Measurements from ENCODE around the gene HTRA2. TPM values are rescaled to one million over a fixed set of nuclear protein-coding genes. Genes with fewer than 3 reads are reported as not detected.
"Not testable (repeated sequence)": the region's sequence is repeated elsewhere in the genome, so short reads cannot be mapped to it uniquely, and the experiment has no call there.

HTRA2 gene
- total and polyA plus RNA-seq, 8 donors, result 8.5 to 24.3 (median 11.3) TPM

- TF ChIP-seq CTCF (IDR thresholded peaks at IDR 0.05), result no peak
- Histone ChIP-seq H3K36me3 (no peaks in the 10 kb centered on the region), H3K9me3 (no peaks in the 10 kb centered on the region), H3K4me1 (no peaks in the 10 kb centered on the region), H3K27ac (no peak overlapping the region), H3K4me3 (no peak overlapping the region), H3K27me3 (no peaks in the 10 kb centered on the region)
- ATAC-seq (no peak), FAIRE-seq (no peak), DNase-seq (no peak)
- WGBS, 2 donors, result 89 to 96% methylated on average over 6 of the region's 6 CpGs
- intact Hi-C loops (cut with DNase I), result no loop called here
Observed at GRCh38 chr2:74556831-74557370, 27.2 kb downstream of the HTRA2 start.

GRCh38 chr2:74558284-74559230 lies 28.8 kb downstream of the HTRA2 start:
- intact Hi-C loops (cut with DNase I), result no loop called here
- Histone ChIP-seq H3K9me3 (no peaks in the 10 kb centered on the region), H3K36me3 (no peaks in the 10 kb centered on the region), H3K4me1 (no peaks in the 10 kb centered on the region), H3K27ac (no peak overlapping the region), H3K4me3 (no peak overlapping the region), H3K27me3 (no peaks in the 10 kb centered on the region)
- 57 to 63% methylated on average over 7 of the region's 7 CpGs for WGBS, 2 donors
- DNase-seq, result no peak
- TF ChIP-seq CTCF (IDR thresholded peaks at IDR 0.05), result no peak
- no peak for ATAC-seq
- FAIRE-seq, result no peak

- FAIRE-seq (no peak), DNase-seq (no peak), ATAC-seq (no peak)
- no peaks in the 10 kb centered on the region for H3K27me3 ChIP-seq
- H3K36me3 ChIP-seq, result no peaks in the 10 kb centered on the region
- H3K4me3 ChIP-seq, result no peak overlapping the region
- intact Hi-C loops (cut with DNase I), result no loop called here
- no peak overlapping the region for H3K27ac ChIP-seq
- no peak for TF ChIP-seq CTCF (IDR thresholded peaks at IDR 0.05)
- H3K9me3 ChIP-seq, result no peaks in the 10 kb centered on the region
- 50 to 63% methylated on average over 5 of the region's 5 CpGs for WGBS, 2 donors
- no peaks in the 10 kb centered on the region for H3K4me1 ChIP-seq
Observed at GRCh38 chr2:74559912-74560311, 30.2 kb downstream of the HTRA2 start.

DNA sequence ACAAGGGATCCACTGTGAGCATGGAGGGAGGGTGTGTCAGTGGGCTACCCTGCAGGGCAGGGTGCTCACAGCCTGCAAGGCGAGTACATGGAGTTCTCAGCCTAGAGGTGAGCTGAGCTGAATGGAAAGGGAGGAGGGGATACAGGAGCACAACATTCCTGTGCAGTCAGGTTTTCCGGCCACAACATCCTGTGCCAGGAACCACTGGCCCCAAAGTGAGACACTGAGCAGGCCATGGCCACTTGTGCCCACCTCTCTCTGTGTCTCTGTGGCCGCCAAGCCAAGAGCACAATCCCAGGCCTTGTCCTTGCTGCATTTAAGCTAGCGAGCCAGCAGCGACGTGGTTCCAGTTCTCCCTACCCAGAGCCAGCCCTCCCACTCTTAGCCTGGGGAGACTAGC lies 30.9 kb downstream of the HTRA2 start:
- H3K27ac ChIP-seq, result no peak overlapping the region
- DNase-seq (no peak), FAIRE-seq (no peak), ATAC-seq (no peak)
- no peaks in the 10 kb centered on the region for H3K36me3 ChIP-seq
- no peaks in the 10 kb centered on the region for H3K27me3 ChIP-seq
- intact Hi-C loops (cut with DNase I), result no loop called here
- H3K9me3 ChIP-seq, result no peaks in the 10 kb centered on the region
- TF ChIP-seq CTCF (IDR thresholded peaks at IDR 0.05), result no peak
- no peaks in the 10 kb centered on the region for H3K4me1 ChIP-seq
- 42 to 58% methylated on average over 6 of the region's 6 CpGs for WGBS, 2 donors
- H3K4me3 ChIP-seq, result no peak overlapping the region

- H3K27ac ChIP-seq; H3K9me3 ChIP-seq; ATAC-seq; H3K4me3 ChIP-seq; H3K4me1 ChIP-seq; H3K36me3 ChIP-seq; DNase-seq; H3K27me3 ChIP-seq; intact Hi-C loops (cut with DNase I); FAIRE-seq: not testable (repeated sequence)
- 85 to 100% methylated on average over 1 of the region's 1 CpG for WGBS, 2 donors
Observed at GRCh38 chr2:74561022-74561421, 31.3 kb downstream of the HTRA2 start.

Measured in pancreas (tissue), 10 donors.